OCI-LY1 (cell line): ENCODE measurements around the gene IL24.
A peak's percentile ranks its signal among the peaks of the same experiment; 100 is the strongest.

Experiments used
- H2AFZ ChIP-seq: fragments of 200-600 bp; sonication (generic), shearing (Covaris generic); 2 replicates; pipeline ENCODE4 v1.6.0; 2014; ENCODE audit warnings: antibody characterized with exemption, mild to moderate bottlenecking, low read length
- H3F3A ChIP-seq: fragments of 200-600 bp; sonication (generic), shearing (Covaris generic); 2 replicates; pipeline ENCODE4 v1.6.0; 2014; ENCODE audit warnings: mild to moderate bottlenecking, antibody characterized with exemption, low read length, moderate library complexity; ENCODE audit not compliant: insufficient read depth
- H3K27ac ChIP-seq: fragments of 200-600 bp; sonication (generic); 2 replicates; pipeline ENCODE4 v1.5.1; 2014; ENCODE audit warnings: low read length, mixed run types, mild to moderate bottlenecking, low read depth; ENCODE audit not compliant: poor library complexity, severe bottlenecking
- H3K27me3 ChIP-seq: fragments of 200-600 bp; sonication (generic); 2 replicates; pipeline ENCODE4 v1.6.0; 2014; ENCODE audit warnings: antibody characterized with exemption, mild to moderate bottlenecking, low read length, moderate library complexity; ENCODE audit not compliant: insufficient read depth
- H3K36me3 ChIP-seq: fragments of 200-600 bp; sonication (generic); 2 replicates; pipeline ENCODE4 v1.6.1; 2014; ENCODE audit warnings: mild to moderate bottlenecking, antibody characterized with exemption, low read length, moderate library complexity, mixed read lengths; ENCODE audit not compliant: insufficient read depth
- H3K4me1 ChIP-seq: fragments of 200-600 bp; sonication (generic); 2 replicates; pipeline ENCODE4 v1.5.1; 2014; ENCODE audit warnings: mild to moderate bottlenecking, low read length, moderate library complexity; ENCODE audit not compliant: insufficient read depth, severe bottlenecking
- H3K4me2 ChIP-seq: fragments of 200-600 bp; sonication (generic), shearing (Covaris generic); 2 replicates; pipeline ENCODE4 v1.6.1; 2014; ENCODE audit warnings: low read length
- H3K4me3 ChIP-seq: fragments of 200-600 bp; sonication (generic); 2 replicates; pipeline ENCODE4 v1.5.1; 2014; ENCODE audit warnings: low read length, low read depth, mild to moderate bottlenecking, mixed read lengths; ENCODE audit not compliant: poor library complexity, severe bottlenecking
- H3K79me2 ChIP-seq: fragments of 200-600 bp; shearing (Covaris generic); 2 replicates; pipeline ENCODE4 v1.6.1; 2016; ENCODE audit warnings: mixed run types, low read length, mixed read lengths; ENCODE audit not compliant: insufficient read depth
- H3K9ac ChIP-seq: fragments of 200-600 bp; sonication (generic), shearing (Covaris generic); 2 replicates; pipeline ENCODE4 v1.6.1; 2014; ENCODE audit warnings: mild to moderate bottlenecking, low read length, mixed read lengths
- H3K9me2 ChIP-seq: fragments of 200-600 bp; sonication (generic), shearing (Covaris generic); 2 replicates; pipeline ENCODE4 v1.6.1; 2014; ENCODE audit warnings: low read depth, mild to moderate bottlenecking, low read length, mixed read lengths
- H3K9me3 ChIP-seq: fragments of 200-600 bp; shearing (Covaris generic); 2 replicates; pipeline ENCODE4 v1.6.1; 2014; ENCODE audit warnings: low read length, mixed read lengths
- H4K20me1 ChIP-seq: fragments of 200-600 bp; sonication (generic), shearing (Covaris generic); 2 replicates; pipeline ENCODE4 v1.6.0; 2016; ENCODE audit warnings: mild to moderate bottlenecking, low read length; ENCODE audit not compliant: insufficient read depth
- EZH2 ChIP-seq: fragments of 200-600 bp; sonication (generic), shearing (Covaris generic); IDR thresholded peaks from 2 replicates; pipeline ENCODE4 v1.8.0; 2017; ENCODE audit warnings: borderline replicate concordance, mixed run types, mild to moderate bottlenecking, antibody characterized with exemption, low read length, moderate library complexity, mixed read lengths
- TF ChIP-seq, protein P1 (sequence below): fragments of 200-600 bp; sonication (generic), shearing (Covaris generic); IDR thresholded peaks from 2 replicates; pipeline ENCODE4 v1.5.1; 2017; ENCODE audit warnings: mild to moderate bottlenecking, antibody characterized with exemption, low read length, moderate library complexity, mixed read lengths

IL24 gene

GRCh38 chr1:206855859-206856258 lies 41.4 kb upstream of the IL24 start:
- no peaks in the 10 kb centered on the region; the same call in 1 of the 2 replicates for H3K27me3 ChIP-seq
- no peaks in the 10 kb centered on the region for H3F3A ChIP-seq

GRCh38 chr1:206856674-206857464 lies 40.4 kb upstream of the IL24 start:
- Histone ChIP-seq H3K27ac (no peak overlapping the region), H3K9ac (no peak overlapping the region), H3K4me3 (no peak overlapping the region), H2AFZ (no peak overlapping the region), H3K9me3 (no peaks in the 10 kb centered on the region), H3K4me1 (no peaks in the 10 kb centered on the region), H3K36me3 (no peaks in the 10 kb centered on the region), H4K20me1 (no peaks in the 10 kb centered on the region), H3K9me2 (no peaks in the 10 kb centered on the region), H3K79me2 (no peaks in the 10 kb centered on the region), H3K4me2 (no peak overlapping the region), H3K27me3 (no peaks in the 10 kb centered on the region; the same call in 1 of the 2 replicates), H3F3A (no peaks in the 10 kb centered on the region)
- no peak for TF ChIP-seq EZH2
- TF ChIP-seq, protein P1, sequence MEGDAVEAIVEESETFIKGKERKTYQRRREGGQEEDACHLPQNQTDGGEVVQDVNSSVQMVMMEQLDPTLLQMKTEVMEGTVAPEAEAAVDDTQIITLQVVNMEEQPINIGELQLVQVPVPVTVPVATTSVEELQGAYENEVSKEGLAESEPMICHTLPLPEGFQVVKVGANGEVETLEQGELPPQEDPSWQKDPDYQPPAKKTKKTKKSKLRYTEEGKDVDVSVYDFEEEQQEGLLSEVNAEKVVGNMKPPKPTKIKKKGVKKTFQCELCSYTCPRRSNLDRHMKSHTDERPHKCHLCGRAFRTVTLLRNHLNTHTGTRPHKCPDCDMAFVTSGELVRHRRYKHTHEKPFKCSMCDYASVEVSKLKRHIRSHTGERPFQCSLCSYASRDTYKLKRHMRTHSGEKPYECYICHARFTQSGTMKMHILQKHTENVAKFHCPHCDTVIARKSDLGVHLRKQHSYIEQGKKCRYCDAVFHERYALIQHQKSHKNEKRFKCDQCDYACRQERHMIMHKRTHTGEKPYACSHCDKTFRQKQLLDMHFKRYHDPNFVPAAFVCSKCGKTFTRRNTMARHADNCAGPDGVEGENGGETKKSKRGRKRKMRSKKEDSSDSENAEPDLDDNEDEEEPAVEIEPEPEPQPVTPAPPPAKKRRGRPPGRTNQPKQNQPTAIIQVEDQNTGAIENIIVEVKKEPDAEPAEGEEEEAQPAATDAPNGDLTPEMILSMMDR = peak; percentile 82

More at GRCh38 chr1:206855859-206856258, 41.4 kb upstream of the IL24 start:
- Histone ChIP-seq H3K79me2 (no peaks in the 10 kb centered on the region), H3K9ac (no peak overlapping the region), H3K9me2 (no peaks in the 10 kb centered on the region), H2AFZ (no peak overlapping the region), H3K9me3 (no peaks in the 10 kb centered on the region), H3K4me1 (no peaks in the 10 kb centered on the region), H3K4me3 (no peak overlapping the region), H3K4me2 (no peak overlapping the region), H3K36me3 (no peaks in the 10 kb centered on the region), H4K20me1 (no peaks in the 10 kb centered on the region), H3K27ac (no peak overlapping the region)
- TF ChIP-seq EZH2 = no peak
- TF ChIP-seq, protein P1 = no peak

GRCh38 chr1:206859082-206859521 lies 38.1 kb upstream of the IL24 start:
- Histone ChIP-seq H3K27ac (no peak overlapping the region), H3K4me3 (no peak overlapping the region), H3K36me3 (no peaks in the 10 kb centered on the region), H4K20me1 (no peaks in the 10 kb centered on the region), H3K9me2 (no peaks in the 10 kb centered on the region), H3K27me3 (no peaks in the 10 kb centered on the region; the same call in 1 of the 2 replicates), H2AFZ (no peak overlapping the region), H3K79me2 (no peaks in the 10 kb centered on the region), H3F3A (no peaks in the 10 kb centered on the region), H3K4me2 (no peak overlapping the region), H3K9ac (no peak overlapping the region), H3K9me3 (no peaks in the 10 kb centered on the region), H3K4me1 (no peaks in the 10 kb centered on the region)
- no peak for TF ChIP-seq EZH2
- TF ChIP-seq, protein P1 = no peak
